Measurements from ENCODE around the gene SSR1.

Gene SSR1

GRCh38 chr6:7270320-7271204, 42.4 kb downstream of the SSR1 start:
- TF ChIP-seq REST (IDR thresholded peaks at IDR 0.05; ENCODE audit: insufficient read depth in 1 of 2, low read depth in 2 of 2, low read length in 2 of 2) = no peak
- TF ChIP-seq FOXP2 (optimal IDR thresholded peaks at IDR 0.05; ENCODE audit: borderline replicate concordance, extremely low read depth, extremely low read length, insufficient read depth) = no peak
- TF ChIP-seq SIN3A (IDR thresholded peaks at IDR 0.05; ENCODE audit: borderline replicate concordance, insufficient read depth, low read length) = no peak
- no peak for TF ChIP-seq POLR2AphosphoS5 (IDR thresholded peaks at IDR 0.05; ENCODE audit: low read depth, low read length)
- TF ChIP-seq TAF1 (IDR thresholded peaks at IDR 0.05; ENCODE audit: borderline replicate concordance, insufficient read depth, low read length) = no peak

GRCh38 chr6:7269816-7270215, 43.2 kb downstream of the SSR1 start:
- TF ChIP-seq TAF1 (IDR thresholded peaks at IDR 0.05; ENCODE audit: borderline replicate concordance, insufficient read depth, low read length) (no peak), POLR2AphosphoS5 (IDR thresholded peaks at IDR 0.05; ENCODE audit: low read depth, low read length) (no peak), FOXP2 (optimal IDR thresholded peaks at IDR 0.05; ENCODE audit: borderline replicate concordance, extremely low read depth, extremely low read length, insufficient read depth) (no peak), SIN3A (IDR thresholded peaks at IDR 0.05; ENCODE audit: borderline replicate concordance, insufficient read depth, low read length) (no peak), REST (IDR thresholded peaks at IDR 0.05; ENCODE audit: insufficient read depth in 1 of 2, low read depth in 2 of 2, low read length in 2 of 2) (no peak)

- TF ChIP-seq FOXP2 (optimal IDR thresholded peaks at IDR 0.05; ENCODE audit: borderline replicate concordance, extremely low read depth, extremely low read length, insufficient read depth) (no peak), TAF1 (IDR thresholded peaks at IDR 0.05; ENCODE audit: borderline replicate concordance, insufficient read depth, low read length) (no peak), POLR2AphosphoS5 (IDR thresholded peaks at IDR 0.05; ENCODE audit: low read depth, low read length) (no peak), REST (IDR thresholded peaks at IDR 0.05; ENCODE audit: insufficient read depth in 1 of 2, low read depth in 2 of 2, low read length in 2 of 2) (no peak), SIN3A (IDR thresholded peaks at IDR 0.05; ENCODE audit: borderline replicate concordance, insufficient read depth, low read length) (no peak)
These were observed 44.0 kb downstream of the SSR1 start for GRCh38 chr6:7268816-7269555.

GRCh38 chr6:7268362-7268761, 44.6 kb downstream of the SSR1 start:
- TF ChIP-seq REST (IDR thresholded peaks at IDR 0.05; ENCODE audit: insufficient read depth in 1 of 2, low read depth in 2 of 2, low read length in 2 of 2) = no peak
- TF ChIP-seq POLR2AphosphoS5 (IDR thresholded peaks at IDR 0.05; ENCODE audit: low read depth, low read length) = no peak
- no peak for TF ChIP-seq FOXP2 (optimal IDR thresholded peaks at IDR 0.05; ENCODE audit: borderline replicate concordance, extremely low read depth, extremely low read length, insufficient read depth)
- no peak for TF ChIP-seq SIN3A (IDR thresholded peaks at IDR 0.05; ENCODE audit: borderline replicate concordance, insufficient read depth, low read length)
- TF ChIP-seq TAF1 (IDR thresholded peaks at IDR 0.05; ENCODE audit: borderline replicate concordance, insufficient read depth, low read length) = no peak

All from PFSK-1 (cell line).